HUES6 (cell line): ENCODE results near the gene PMEPA1.

ENCODE experiments used
- H3K27ac ChIP-seq: 2 replicates; pipeline ENCODE4 v1.7.0; 2013; ENCODE audit warnings: low read depth, mild to moderate bottlenecking, low read length, inconsistent platforms
- H3K27me3 ChIP-seq: 2 replicates; pipeline ENCODE4 v1.6.1; 2013; ENCODE audit warnings: low read length; ENCODE audit not compliant: control insufficient read depth, insufficient read depth
- H3K36me3 ChIP-seq: 2 replicates; pipeline ENCODE4 v1.6.1; 2013; ENCODE audit warnings: low read length; ENCODE audit not compliant: control insufficient read depth, insufficient read depth
- H3K4me1 ChIP-seq: 2 replicates; pipeline ENCODE4 v1.6.1; 2013; ENCODE audit warnings: low read length; ENCODE audit not compliant: control insufficient read depth, insufficient read depth
- H3K4me3 ChIP-seq: 2 replicates; pipeline ENCODE4 v1.5.1; 2013; ENCODE audit warnings: low read depth, low read length
- H3K9ac ChIP-seq: one replicate; pipeline ENCODE4 v1.6.1; 2013; ENCODE audit warnings: mild to moderate bottlenecking, low read length
- H3K9me3 ChIP-seq: 2 replicates; pipeline ENCODE4 v1.6.1; 2013; ENCODE audit warnings: low read depth, low read length; ENCODE audit not compliant: control insufficient read depth, insufficient read depth

PMEPA1 gene

GRCh38 chr20:57709823-57710799 lies at the start of gene PMEPA1:
PMEPA1 (minus strand) TSS chr20:57710015; CDS start chr20:57709582, 433 bp downstream.
- peaks cover 55% of the 10 kb centered on the region for H3K4me1 ChIP-seq
- peaks cover 6% of the 10 kb centered on the region; the same call in 1 of the 2 replicates for H3K36me3 ChIP-seq
- peak within 1 kb of the TSS; percentile 85 for H3K4me3 ChIP-seq
- H3K9ac ChIP-seq, result peak within 1 kb of the TSS; percentile 97
- peaks cover 9% of the 10 kb centered on the region; the same call in 1 of the 2 replicates for H3K27me3 ChIP-seq
- peak within 1 kb of the TSS; percentile 99 for H3K27ac ChIP-seq
- no peaks in the 10 kb centered on the region for H3K9me3 ChIP-seq

GRCh38 chr20:57757767-57758166 lies 48.0 kb upstream of the PMEPA1 start:
- Histone ChIP-seq H3K36me3 (no peaks in the 10 kb centered on the region), H3K9ac (no peak overlapping the region), H3K9me3 (peaks cover 11% of the 10 kb centered on the region), H3K27ac (no peak overlapping the region), H3K27me3 (no peaks in the 10 kb centered on the region), H3K4me1 (0 out of 2 replicates have a peak, but pooled peaks cover 7% of the 10 kb centered on the region), H3K4me3 (no peak overlapping the region)

- Histone ChIP-seq H3K4me3 (no peak overlapping the region), H3K27ac (no peak overlapping the region), H3K36me3 (no peaks in the 10 kb centered on the region), H3K9ac (no peak overlapping the region), H3K4me1 (0 out of 2 replicates have a peak, but pooled peaks cover 7% of the 10 kb centered on the region), H3K27me3 (no peaks in the 10 kb centered on the region), H3K9me3 (peaks cover 11% of the 10 kb centered on the region)
Measured at GRCh38 chr20:57756921-57757320, 47.1 kb upstream of the PMEPA1 start.

GRCh38 chr20:57756213-57756612 lies 46.4 kb upstream of the PMEPA1 start:
- Histone ChIP-seq H3K27me3 (no peaks in the 10 kb centered on the region), H3K27ac (no peak overlapping the region)

GRCh38 chr20:57755609-57756008 lies 45.8 kb upstream of the PMEPA1 start:
- H3K27me3 ChIP-seq, result no peaks in the 10 kb centered on the region
- H3K4me1 ChIP-seq, result 0 out of 2 replicates have a peak, but pooled peaks cover 7% of the 10 kb centered on the region
- H3K27ac ChIP-seq, result no peak overlapping the region
- no peak overlapping the region for H3K4me3 ChIP-seq
- no peak overlapping the region for H3K9ac ChIP-seq
- no peaks in the 10 kb centered on the region for H3K36me3 ChIP-seq
- peaks cover 13% of the 10 kb centered on the region for H3K9me3 ChIP-seq

More at GRCh38 chr20:57756213-57756612, 46.4 kb upstream of the PMEPA1 start:
- H3K9me3 ChIP-seq, result peaks cover 14% of the 10 kb centered on the region
- H3K4me1 ChIP-seq, result 0 out of 2 replicates have a peak, but pooled peaks cover 7% of the 10 kb centered on the region
- no peaks in the 10 kb centered on the region for H3K36me3 ChIP-seq
- H3K9ac ChIP-seq, result no peak overlapping the region
- no peak overlapping the region for H3K4me3 ChIP-seq

- no peak overlapping the region for H3K27ac ChIP-seq
- H3K4me1 ChIP-seq, result 0 out of 2 replicates have a peak, but pooled peaks cover 7% of the 10 kb centered on the region
- H3K36me3 ChIP-seq, result no peaks in the 10 kb centered on the region
- H3K27me3 ChIP-seq, result no peaks in the 10 kb centered on the region
- H3K9ac ChIP-seq, result no peak overlapping the region
- peaks cover 12% of the 10 kb centered on the region for H3K9me3 ChIP-seq
- H3K4me3 ChIP-seq, result no peak overlapping the region
Measured at GRCh38 chr20:57754190-57754589, 44.4 kb upstream of the PMEPA1 start.

GRCh38 chr20:57753332-57754164 lies 43.7 kb upstream of the PMEPA1 start:
- 0 out of 2 replicates have a peak, but pooled peaks cover 7% of the 10 kb centered on the region for H3K4me1 ChIP-seq
- H3K27me3 ChIP-seq, result no peaks in the 10 kb centered on the region
- H3K9ac ChIP-seq, result no peak overlapping the region
- H3K27ac ChIP-seq, result no peak overlapping the region
- peaks cover 12% of the 10 kb centered on the region for H3K9me3 ChIP-seq
- H3K36me3 ChIP-seq, result no peaks in the 10 kb centered on the region
- H3K4me3 ChIP-seq, result no peak overlapping the region

- Histone ChIP-seq H3K4me3 (no peak overlapping the region), H3K9ac (no peak overlapping the region), H3K27ac (no peak overlapping the region), H3K27me3 (no peaks in the 10 kb centered on the region), H3K9me3 (peaks cover 4% of the 10 kb centered on the region; the same call in 1 of the 2 replicates), H3K36me3 (no peaks in the 10 kb centered on the region), H3K4me1 (peaks cover 17% of the 10 kb centered on the region; the same call in 1 of the 2 replicates)
Measured at GRCh38 chr20:57751411-57751810, 41.6 kb upstream of the PMEPA1 start.

- H3K4me3 ChIP-seq, result no peak overlapping the region
- peaks cover 17% of the 10 kb centered on the region; the same call in 1 of the 2 replicates for H3K4me1 ChIP-seq
- no peak overlapping the region for H3K9ac ChIP-seq
- no peaks in the 10 kb centered on the region for H3K27me3 ChIP-seq
- H3K36me3 ChIP-seq, result no peaks in the 10 kb centered on the region
- peaks cover 4% of the 10 kb centered on the region; the same call in 1 of the 2 replicates for H3K9me3 ChIP-seq
- H3K27ac ChIP-seq, result no peak overlapping the region
Measured at GRCh38 chr20:57749869-57750268, 40.1 kb upstream of the PMEPA1 start.

GRCh38 chr20:57749131-57749690 lies 39.4 kb upstream of the PMEPA1 start:
- Histone ChIP-seq H3K9ac (no peak overlapping the region), H3K4me1 (peaks cover 17% of the 10 kb centered on the region; the same call in 1 of the 2 replicates), H3K36me3 (no peaks in the 10 kb centered on the region), H3K9me3 (peaks cover 4% of the 10 kb centered on the region; the same call in 1 of the 2 replicates), H3K27me3 (no peaks in the 10 kb centered on the region), H3K4me3 (no peak overlapping the region), H3K27ac (no peak overlapping the region)
